ENCODE measurements around the gene IDH1. TPM values are rescaled to one million over a fixed set of nuclear protein-coding genes. Genes with fewer than 3 reads are reported as not detected.

Gene IDH1
- total and polyA plus RNA-seq, 2 donors: 32.8 to 51.3 TPM

GRCh38 chr2:208252716-208253492 is 2.0 kb downstream of the IDH1 start:
- no peak overlapping the region for H3K27ac ChIP-seq (ENCODE audit: low read depth in 1 of 2, low read length in 1 of 2)
- H3K4me1 ChIP-seq (ENCODE audit: control insufficient read depth in 2 of 2, insufficient read depth in 2 of 2, low read length in 2 of 2): peaks cover 7 to 16% of the 10 kb centered on the region in 2 donors
- no peak for DNase-seq (ENCODE audit: low read depth in 6 of 9, low spot score in 9 of 9)
- no peak overlapping the region for H3K4me3 ChIP-seq (ENCODE audit: low read length in 2 of 2)
- no peaks in the 10 kb centered on the region for H3K27me3 ChIP-seq (ENCODE audit: control insufficient read depth in 2 of 2, insufficient read depth in 1 of 2, low read length in 1 of 2)
- WGBS: 93% methylated on average over 3 of the region's 3 CpGs
- no peaks in the 10 kb centered on the region for H3K9me3 ChIP-seq (ENCODE audit: control insufficient read depth in 2 of 2, insufficient read depth in 1 of 2, low read length in 1 of 2)
- H3K36me3 ChIP-seq (ENCODE audit: control insufficient read depth in 2 of 2, insufficient read depth in 2 of 2, low read length in 1 of 2): peaks cover 3 to 41% of the 10 kb centered on the region in 2 donors

- Histone ChIP-seq H3K27ac (ENCODE audit: low read depth in 1 of 2, low read length in 1 of 2) (no peak overlapping the region), H3K4me3 (ENCODE audit: low read length in 2 of 2) (no peak overlapping the region), H3K27me3 (ENCODE audit: control insufficient read depth in 2 of 2, insufficient read depth in 1 of 2, low read length in 1 of 2) (no peaks in the 10 kb centered on the region), H3K4me1 (ENCODE audit: control insufficient read depth in 2 of 2, insufficient read depth in 2 of 2, low read length in 2 of 2) (peaks cover 7 to 16% of the 10 kb centered on the region in 2 donors), H3K36me3 (ENCODE audit: control insufficient read depth in 2 of 2, insufficient read depth in 2 of 2, low read length in 1 of 2) (peaks cover 13 to 55% of the 10 kb centered on the region in 2 donors), H3K9me3 (ENCODE audit: control insufficient read depth in 2 of 2, insufficient read depth in 1 of 2, low read length in 1 of 2) (no peaks in the 10 kb centered on the region)
- WGBS: 98% methylated on average over 4 of the region's 4 CpGs
- no peak for DNase-seq (ENCODE audit: low read depth in 6 of 9, low spot score in 9 of 9)
These were observed 3.8 kb downstream of the IDH1 start for GRCh38 chr2:208251098-208251497.

- no peak overlapping the region for H3K4me3 ChIP-seq (ENCODE audit: low read length in 2 of 2)
- peaks cover 3 to 11% of the 10 kb centered on the region in 2 donors for H3K4me1 ChIP-seq (ENCODE audit: control insufficient read depth in 2 of 2, insufficient read depth in 2 of 2, low read length in 2 of 2)
- no peak for DNase-seq (ENCODE audit: low read depth in 6 of 9, low spot score in 9 of 9)
- H3K36me3 ChIP-seq (ENCODE audit: control insufficient read depth in 2 of 2, insufficient read depth in 2 of 2, low read length in 1 of 2): peaks cover 13 to 62% of the 10 kb centered on the region in 2 donors
- 75% methylated on average over 2 of the region's 2 CpGs for WGBS
- no peak overlapping the region for H3K27ac ChIP-seq (ENCODE audit: low read depth in 1 of 2, low read length in 1 of 2)
- no peaks in the 10 kb centered on the region for H3K9me3 ChIP-seq (ENCODE audit: control insufficient read depth in 2 of 2, insufficient read depth in 1 of 2, low read length in 1 of 2)
- H3K27me3 ChIP-seq (ENCODE audit: control insufficient read depth in 2 of 2, insufficient read depth in 1 of 2, low read length in 1 of 2): no peaks in the 10 kb centered on the region
These were observed 4.5 kb downstream of the IDH1 start for GRCh38 chr2:208250388-208250787.

GRCh38 chr2:208249296-208249695 is 5.6 kb downstream of the IDH1 start:
- Histone ChIP-seq H3K27me3 (ENCODE audit: control insufficient read depth in 2 of 2, insufficient read depth in 1 of 2, low read length in 1 of 2) (no peaks in the 10 kb centered on the region), H3K4me3 (ENCODE audit: low read length in 2 of 2) (no peak overlapping the region), H3K27ac (ENCODE audit: low read depth in 1 of 2, low read length in 1 of 2) (no peak overlapping the region), H3K9me3 (ENCODE audit: control insufficient read depth in 2 of 2, insufficient read depth in 1 of 2, low read length in 1 of 2) (no peaks in the 10 kb centered on the region), H3K36me3 (ENCODE audit: control insufficient read depth in 2 of 2, insufficient read depth in 2 of 2, low read length in 1 of 2) (peaks cover 13 to 73% of the 10 kb centered on the region in 2 donors), H3K4me1 (ENCODE audit: control insufficient read depth in 2 of 2, insufficient read depth in 2 of 2, low read length in 2 of 2) (peaks cover 3 to 10% of the 10 kb centered on the region in 2 donors)
- DNase-seq (ENCODE audit: low read depth in 6 of 9, low spot score in 9 of 9): no peak
- WGBS: 98% methylated on average over 2 of the region's 2 CpGs

GRCh38 chr2:208248601-208249000 is 6.3 kb downstream of the IDH1 start:
- Histone ChIP-seq H3K9me3 (ENCODE audit: control insufficient read depth in 2 of 2, insufficient read depth in 1 of 2, low read length in 1 of 2) (no peaks in the 10 kb centered on the region), H3K36me3 (ENCODE audit: control insufficient read depth in 2 of 2, insufficient read depth in 2 of 2, low read length in 1 of 2) (peaks cover 16 to 77% of the 10 kb centered on the region in 2 donors), H3K27ac (ENCODE audit: low read depth in 1 of 2, low read length in 1 of 2) (no peak overlapping the region), H3K27me3 (ENCODE audit: control insufficient read depth in 2 of 2, insufficient read depth in 1 of 2, low read length in 1 of 2) (no peaks in the 10 kb centered on the region), H3K4me3 (ENCODE audit: low read length in 2 of 2) (no peak overlapping the region), H3K4me1 (ENCODE audit: control insufficient read depth in 2 of 2, insufficient read depth in 2 of 2, low read length in 2 of 2) (peaks cover 0 to 5% of the 10 kb centered on the region in 2 donors)
- no peak for DNase-seq (ENCODE audit: low read depth in 6 of 9, low spot score in 9 of 9)
- WGBS: 98% methylated on average over 3 of the region's 3 CpGs

- H3K4me3 ChIP-seq (ENCODE audit: low read length in 2 of 2): no peak overlapping the region
- peaks cover 27 to 73% of the 10 kb centered on the region in 2 donors for H3K36me3 ChIP-seq (ENCODE audit: control insufficient read depth in 2 of 2, insufficient read depth in 2 of 2, low read length in 1 of 2)
- no peaks in the 10 kb centered on the region for H3K9me3 ChIP-seq (ENCODE audit: control insufficient read depth in 2 of 2, insufficient read depth in 1 of 2, low read length in 1 of 2)
- no peak for DNase-seq (ENCODE audit: low read depth in 6 of 9, low spot score in 9 of 9)
- WGBS: 98% methylated on average over 3 of the region's 3 CpGs
- no peaks in the 10 kb centered on the region for H3K27me3 ChIP-seq (ENCODE audit: control insufficient read depth in 2 of 2, insufficient read depth in 1 of 2, low read length in 1 of 2)
- H3K27ac ChIP-seq (ENCODE audit: low read depth in 1 of 2, low read length in 1 of 2): no peak overlapping the region
- H3K4me1 ChIP-seq (ENCODE audit: control insufficient read depth in 2 of 2, insufficient read depth in 2 of 2, low read length in 2 of 2): no peaks in the 10 kb centered on the region
These were observed 9.1 kb downstream of the IDH1 start for GRCh38 chr2:208245746-208246145.

- Histone ChIP-seq H3K4me1 (ENCODE audit: control insufficient read depth in 2 of 2, insufficient read depth in 2 of 2, low read length in 2 of 2) (no peaks in the 10 kb centered on the region), H3K27me3 (ENCODE audit: control insufficient read depth in 2 of 2, insufficient read depth in 1 of 2, low read length in 1 of 2) (no peaks in the 10 kb centered on the region), H3K9me3 (ENCODE audit: control insufficient read depth in 2 of 2, insufficient read depth in 1 of 2, low read length in 1 of 2) (no peaks in the 10 kb centered on the region), H3K4me3 (ENCODE audit: low read length in 2 of 2) (no peak overlapping the region), H3K27ac (ENCODE audit: low read depth in 1 of 2, low read length in 1 of 2) (no peak overlapping the region), H3K36me3 (ENCODE audit: control insufficient read depth in 2 of 2, insufficient read depth in 2 of 2, low read length in 1 of 2) (peaks cover 32 to 69% of the 10 kb centered on the region in 2 donors)
- DNase-seq (ENCODE audit: low read depth in 6 of 9, low spot score in 9 of 9): no peak
These were observed 10.4 kb downstream of the IDH1 start for GRCh38 chr2:208244422-208244821.

GRCh38 chr2:208240619-208241209 is 14.2 kb downstream of the IDH1 start:
- WGBS: 97% methylated on average over 3 of the region's 3 CpGs
- Histone ChIP-seq H3K27me3 (ENCODE audit: control insufficient read depth in 2 of 2, insufficient read depth in 1 of 2, low read length in 1 of 2) (no peaks in the 10 kb centered on the region), H3K27ac (ENCODE audit: low read depth in 1 of 2, low read length in 1 of 2) (no peak overlapping the region), H3K4me1 (ENCODE audit: control insufficient read depth in 2 of 2, insufficient read depth in 2 of 2, low read length in 2 of 2) (no peaks in the 10 kb centered on the region), H3K36me3 (ENCODE audit: control insufficient read depth in 2 of 2, insufficient read depth in 2 of 2, low read length in 1 of 2) (peaks cover 27 to 64% of the 10 kb centered on the region in 2 donors), H3K9me3 (ENCODE audit: control insufficient read depth in 2 of 2, insufficient read depth in 1 of 2, low read length in 1 of 2) (no peaks in the 10 kb centered on the region), H3K4me3 (ENCODE audit: low read length in 2 of 2) (no peak overlapping the region)
- DNase-seq (ENCODE audit: low read depth in 6 of 9, low spot score in 9 of 9): no peak

GRCh38 chr2:208239770-208240493 is 14.9 kb downstream of the IDH1 start:
- Histone ChIP-seq H3K27ac (ENCODE audit: low read depth in 1 of 2, low read length in 1 of 2) (no peak overlapping the region), H3K4me1 (ENCODE audit: control insufficient read depth in 2 of 2, insufficient read depth in 2 of 2, low read length in 2 of 2) (no peaks in the 10 kb centered on the region), H3K4me3 (ENCODE audit: low read length in 2 of 2) (no peak overlapping the region), H3K27me3 (ENCODE audit: control insufficient read depth in 2 of 2, insufficient read depth in 1 of 2, low read length in 1 of 2) (no peaks in the 10 kb centered on the region), H3K36me3 (ENCODE audit: control insufficient read depth in 2 of 2, insufficient read depth in 2 of 2, low read length in 1 of 2) (peaks cover 27 to 56% of the 10 kb centered on the region in 2 donors), H3K9me3 (ENCODE audit: control insufficient read depth in 2 of 2, insufficient read depth in 1 of 2, low read length in 1 of 2) (no peaks in the 10 kb centered on the region)
- no peak for DNase-seq (ENCODE audit: low read depth in 6 of 9, low spot score in 9 of 9)
- 98% methylated on average over 9 of the region's 9 CpGs for WGBS

All from thymus (tissue), 11 donors.